IMR-90 (cell line): ENCODE measurements around the gene UNC5B. TPM values are rescaled to one million over a fixed set of nuclear protein-coding genes. Genes with fewer than 3 reads are reported as not detected.

Experiments used
- ATAC-seq: fragments of 200-7000 bp; cut with Tn5 transposase; 2 replicates; pipeline ENCODE4 v1.9.1; 2020; ENCODE audit warnings: low read depth, mild to moderate bottlenecking, moderate library complexity
- BruUV-seq: library from RNA; stranded (reverse); fragments of 400-500 nt; replicated peaks from 2 replicates; lab custom pipeline; 2021; lab: Mats Ljungman, UMichigan
- CTCF ChIA-PET: fragments of 300-600 bp; formaldehyde crosslinking; extraction: SDS; loops from one replicate; lab custom pipeline; 2021; ENCODE audit warnings: antibody characterized with exemption; lab: Yijun Ruan, JAX
- POLR2A ChIA-PET: fragments of 300-600 bp; sonication (Branson Sonifier 250); formaldehyde crosslinking; loops from one replicate; lab custom pipeline; 2022; ENCODE audit warnings: antibody characterized with exemption; ENCODE audit not compliant: unreplicated experiment; lab: Charles Lee
- DNase-seq: peaks from one replicate; pipeline ENCODE4 v3.0.0; 2013
- H2AFZ ChIP-seq: replicated peaks from 2 replicates; pipeline ENCODE3; 2013; ENCODE audit warnings: low read length, mild to moderate bottlenecking; ENCODE audit not compliant: poor library complexity
- H2AK5ac ChIP-seq: 2 replicates; pipeline ENCODE4 v1.6.1; 2013; ENCODE audit warnings: low read depth, low read length, inconsistent platforms
- H2AK9ac ChIP-seq: replicated peaks from 2 replicates; pipeline ENCODE3; 2013; ENCODE audit warnings: mild to moderate bottlenecking, low read depth, low read length, moderate library complexity; ENCODE audit not compliant: poor library complexity
- H2BK120ac ChIP-seq: 2 replicates; pipeline ENCODE4 v1.6.1; 2013; ENCODE audit warnings: low read depth, low read length, inconsistent platforms
- H2BK15ac ChIP-seq: 3 replicates; pipeline ENCODE4 v1.6.1; 2013; ENCODE audit warnings: low read depth, low read length, inconsistent platforms
- H2BK20ac ChIP-seq: 2 replicates; pipeline ENCODE4 v1.6.1; 2013; ENCODE audit warnings: low read depth, mild to moderate bottlenecking, inconsistent platforms, low read length, moderate library complexity
- H2BK5ac ChIP-seq: 2 replicates; pipeline ENCODE4 v1.6.1; 2013; ENCODE audit warnings: mild to moderate bottlenecking, low read depth, low read length, inconsistent platforms; ENCODE audit not compliant: poor library complexity, severe bottlenecking
- H3K14ac ChIP-seq: replicated peaks from 2 replicates; pipeline ENCODE4 v1.6.1; 2013; ENCODE audit warnings: low read depth, low read length, inconsistent platforms
- H3K18ac ChIP-seq: 2 replicates; pipeline ENCODE4 v1.6.1; 2013; ENCODE audit warnings: low read depth, low read length, control low read depth
- H3K23ac ChIP-seq: 2 replicates; pipeline ENCODE4 v1.6.1; 2013; ENCODE audit warnings: low read depth, low read length, inconsistent platforms
- H3K27ac ChIP-seq: 2 replicates; pipeline ENCODE4 v1.5.1; 2013; ENCODE audit warnings: mild to moderate bottlenecking, control low read depth, low read length; ENCODE audit not compliant: insufficient read depth
- H3K27me3 ChIP-seq: 2 replicates; pipeline ENCODE4 v1.6.1; 2013; ENCODE audit warnings: low read length; ENCODE audit not compliant: control insufficient read depth, insufficient read depth
- H3K36me3 ChIP-seq: 2 replicates; pipeline ENCODE4 v1.6.1; 2013; ENCODE audit warnings: low read length, mixed read lengths; ENCODE audit not compliant: control insufficient read depth, insufficient read depth
- H3K4ac ChIP-seq: 2 replicates; pipeline ENCODE4 v1.6.1; 2013; ENCODE audit warnings: low read depth, low read length, inconsistent platforms
- H3K4me1 ChIP-seq: 2 replicates; pipeline ENCODE4 v1.6.1; 2013; ENCODE audit warnings: low read length, mixed read lengths; ENCODE audit not compliant: control insufficient read depth, insufficient read depth
- H3K4me2 ChIP-seq: 2 replicates; pipeline ENCODE4 v1.6.1; 2013; ENCODE audit warnings: low read depth, mild to moderate bottlenecking, control low read depth, low read length, moderate library complexity
- H3K4me3 ChIP-seq: 2 replicates; pipeline ENCODE4 v1.5.1; 2013; ENCODE audit warnings: low read depth, mild to moderate bottlenecking, control low read depth, low read length, moderate library complexity; ENCODE audit not compliant: insufficient read depth
- H3K56ac ChIP-seq: 2 replicates; pipeline ENCODE4 v1.6.1; 2013; ENCODE audit warnings: low read length, inconsistent platforms; ENCODE audit not compliant: insufficient read depth; ENCODE audit errors: extremely low read depth
- H3K79me1 ChIP-seq, 2 experiments: 2 replicates each; pipeline ENCODE4 v1.6.1; 2013; ENCODE audit warnings: low read length in 2 of 2, inconsistent platforms in 1 of 2, low read depth in 1 of 2
- H3K9ac ChIP-seq: 2 replicates; pipeline ENCODE4 v1.6.1; 2013; ENCODE audit warnings: low read depth, low read length, control low read depth
- H3K9me1 ChIP-seq: 2 replicates; pipeline ENCODE4 v1.6.1; 2013; ENCODE audit warnings: low read length, inconsistent platforms; ENCODE audit not compliant: insufficient read depth
- H3K9me3 ChIP-seq: 2 replicates; pipeline ENCODE4 v1.6.1; 2013; ENCODE audit warnings: low read length; ENCODE audit not compliant: control insufficient read depth, insufficient read depth
- H4K20me1 ChIP-seq: 2 replicates; pipeline ENCODE4 v1.6.1; 2013; ENCODE audit warnings: low read length, inconsistent platforms; ENCODE audit not compliant: insufficient read depth
- H4K5ac ChIP-seq: 2 replicates; pipeline ENCODE4 v1.6.1; 2013; ENCODE audit warnings: mild to moderate bottlenecking, low read depth, low read length, control low read depth
- H4K8ac ChIP-seq, 2 experiments: 2 replicates each; pipeline ENCODE4 v1.6.1; 2013; ENCODE audit warnings: low read depth in 2 of 2, low read length in 2 of 2, control low read depth in 1 of 2, inconsistent platforms in 1 of 2
- H4K91ac ChIP-seq: 2 replicates; pipeline ENCODE4 v1.6.1; 2013; ENCODE audit warnings: low read depth, low read length, inconsistent platforms; ENCODE audit not compliant: insufficient read depth
- CTCF ChIP-seq: conservative IDR thresholded peaks from 2 replicates; pipeline ENCODE4 v1.5.1; 2012; ENCODE audit warnings: mild to moderate bottlenecking, low read depth, low read length, improper control_type of control experiment
- FOS ChIP-seq: fragments of 150-350 bp; IDR thresholded peaks from 2 replicates; pipeline ENCODE4 v1.6.1; 2016; ENCODE audit warnings: low read depth, low read length
- MAZ ChIP-seq: IDR thresholded peaks from 2 replicates; pipeline ENCODE4 v1.6.1; 2012; ENCODE audit warnings: low read depth, mild to moderate bottlenecking, low read length, improper control_type of control experiment, moderate library complexity, borderline replicate concordance
- USF2 ChIP-seq: fragments of 150-350 bp; IDR thresholded peaks from 2 replicates; pipeline ENCODE4 v1.6.1; 2017; ENCODE audit warnings: mild to moderate bottlenecking, antibody characterized with exemption, low read length, low read depth
- WGBS, 2 experiments: methylation state at CpG; one replicate each; pipeline versions ENCODE4 v1.1.5 to v1.1.7; 2013; ENCODE audit warnings: missing lambda C conversion rate in 2 of 2; ENCODE audit not compliant: insufficient read length in 1 of 2; ENCODE audit errors: extremely low coverage in 2 of 2; 5-methylcytosine and 5-hydroxymethylcytosine counted together
- dilution Hi-C: fragments of 300-500 bp; cut with HindIII; formaldehyde crosslinking; loops from one replicate; pipeline ENCODE4 v1.14.3; 2018; ENCODE audit warnings: low sequenced_read_pairs; ENCODE audit not compliant: unreplicated experiment
- in situ Hi-C: fragments of 300-500 bp; cut with MboI; formaldehyde crosslinking; loops from 3 replicates; pipeline ENCODE4 v1.14.3; 2019; ENCODE audit warnings: low sequenced_read_pairs, inconsistent platforms, mixed read lengths
- intact Hi-C: fragments of 100-400 bp; cut with micrococcal nuclease; formaldehyde crosslinking; loops from 2 replicates; pipeline ENCODE4 v1.10.0; 2022
- polyA plus RNA-seq, 3 experiments: library from polyadenylated mRNA; depleted of rRNA; stranded (reverse); fragments of >200 nt; gene quantifications; 2 replicates each; pipeline ENCODE4 v1.2.3, GENCODE V29; 2012; ENCODE audit warnings: low replicate concordance in 1 of 3
- total RNA-seq: library from RNA; depleted of rRNA; stranded (reverse); fragments of >200 nt; gene quantifications from 2 replicates; pipeline ENCODE4 v1.2.3, GENCODE V29; 2012

The UNC5B gene
- total and polyA plus RNA-seq, 2 of the 4 experiments (the other 2 are of a cell fraction), result 1.6 to 4.2 TPM

- dilution Hi-C loops (no loop called here), in situ Hi-C loops (no loop called here), intact Hi-C loops (no loop called here)
- Histone ChIP-seq H3K4me1 (no peaks in the 10 kb centered on the region), H2AK9ac (no peak overlapping the region), H3K56ac (no peak overlapping the region), H3K9me1 (no peaks in the 10 kb centered on the region), H3K4ac (no peak overlapping the region), H2BK15ac (no peak overlapping the region), H4K20me1 (no peaks in the 10 kb centered on the region), H3K18ac (no peak overlapping the region), H4K8ac (no peak overlapping the region), H3K36me3 (no peaks in the 10 kb centered on the region), H3K14ac (no peak overlapping the region), H3K4me3 (no peak overlapping the region), H2AK5ac (no peak overlapping the region), H3K27ac (no peak overlapping the region), H3K23ac (no peak overlapping the region), H4K5ac (no peak overlapping the region), H2BK120ac (no peak overlapping the region), H3K9me3 (peaks cover 2% of the 10 kb centered on the region; the same call in 1 of the 2 replicates), H4K91ac (no peak overlapping the region), H3K27me3 (peaks cover 35% of the 10 kb centered on the region), H3K4me2 (no peak overlapping the region), H2AFZ (no peak overlapping the region), H3K9ac (no peak overlapping the region), H3K79me1 (no peaks in the 10 kb centered on the region), H2BK20ac (no peak overlapping the region), H2BK5ac (no peak overlapping the region)
- ATAC-seq (no peak), DNase-seq (no peak)
- TF ChIP-seq FOS (no peak), USF2 (no peak), CTCF (no peak), MAZ (no peak)
- ChIA-PET CTCF (no interaction called here), POLR2A (no interaction called here)
- WGBS, 2 experiments, result 10% methylated on average over 2 of the region's 13 CpGs; no CpG with 5 or more reads in 1 of the 2 experiments
- no TSS peak for BruUV-seq
These were observed 20.8 kb upstream of the UNC5B start for GRCh38 chr10:71191551-71192076.
